Ecto neural progenitor cell (in vitro differentiated cells): ENCODE measurements around the gene HAPSTR1.

Experiments
- DNase-seq: peaks from one replicate; pipeline ENCODE4 v3.0.0-alpha.2; 2018; ENCODE audit warnings: low spot score

Gene HAPSTR1

GRCh38 chr16:9096416-9096952, 5.0 kb downstream of the HAPSTR1 start:
- DNase-seq: no peak

- no peak for DNase-seq
These were observed 6.1 kb downstream of the HAPSTR1 start for GRCh38 chr16:9097266-9098219.

- no peak for DNase-seq
These were observed 7.1 kb downstream of the HAPSTR1 start for GRCh38 chr16:9098377-9099090.

GRCh38 chr16:9099131-9099625, 7.7 kb downstream of the HAPSTR1 start:
- DNase-seq: no peak

- no peak for DNase-seq
These were observed 10.9 kb downstream of the HAPSTR1 start for GRCh38 chr16:9102379-9102778.

- no peak for DNase-seq
These were observed 11.5 kb downstream of the HAPSTR1 start for GRCh38 chr16:9102943-9103342.

GRCh38 chr16:9103546-9103945, 12.1 kb downstream of the HAPSTR1 start:
- DNase-seq: no peak

- no peak for DNase-seq
These were observed 13.7 kb downstream of the HAPSTR1 start for GRCh38 chr16:9105189-9105588.

GRCh38 chr16:9107025-9107970, 15.9 kb downstream of the HAPSTR1 start:
- DNase-seq: no peak

GRCh38 chr16:9109255-9109654, 17.8 kb downstream of the HAPSTR1 start:
- DNase-seq: no peak

GRCh38 chr16:9112166-9112843, 20.9 kb downstream of the HAPSTR1 start:
- DNase-seq: no peak

GRCh38 chr16:9112844-9113186, 21.4 kb downstream of the HAPSTR1 start:
- no peak for DNase-seq

GRCh38 chr16:9113707-9114106, 22.3 kb downstream of the HAPSTR1 start:
- no peak for DNase-seq

GRCh38 chr16:9114112-9114511, 22.7 kb downstream of the HAPSTR1 start:
- DNase-seq: no peak

- no peak for DNase-seq
These were observed 23.4 kb downstream of the HAPSTR1 start for GRCh38 chr16:9114842-9115241.

- no peak for DNase-seq
These were observed 23.8 kb downstream of the HAPSTR1 start for GRCh38 chr16:9115277-9115676.

GRCh38 chr16:9116141-9116540, 24.7 kb downstream of the HAPSTR1 start:
- DNase-seq: no peak

- no peak for DNase-seq
These were observed 26.7 kb downstream of the HAPSTR1 start for GRCh38 chr16:9118170-9118569.

- no peak for DNase-seq
These were observed 28.4 kb downstream of the HAPSTR1 start for GRCh38 chr16:9119795-9120194.

GRCh38 chr16:9122342-9122741, 30.9 kb downstream of the HAPSTR1 start:
- DNase-seq: no peak

GRCh38 chr16:9122969-9123368, 31.5 kb downstream of the HAPSTR1 start:
- DNase-seq: no peak
